HG03457 (cell line): Measurements from ENCODE around the gene GXYLT1.
"Not testable (repeated sequence)": the region's sequence is repeated elsewhere in the genome, so short reads cannot be mapped to it uniquely, and the experiment has no call there.

Experiments
- ATAC-seq: cut with Tn5 transposase; IDR thresholded peaks from one replicate; pipeline ENCODE4 v1.9.1; 2021; ENCODE audit warnings: moderate number of reproducible peaks; ENCODE audit not compliant: unreplicated experiment

Gene GXYLT1

DNA sequence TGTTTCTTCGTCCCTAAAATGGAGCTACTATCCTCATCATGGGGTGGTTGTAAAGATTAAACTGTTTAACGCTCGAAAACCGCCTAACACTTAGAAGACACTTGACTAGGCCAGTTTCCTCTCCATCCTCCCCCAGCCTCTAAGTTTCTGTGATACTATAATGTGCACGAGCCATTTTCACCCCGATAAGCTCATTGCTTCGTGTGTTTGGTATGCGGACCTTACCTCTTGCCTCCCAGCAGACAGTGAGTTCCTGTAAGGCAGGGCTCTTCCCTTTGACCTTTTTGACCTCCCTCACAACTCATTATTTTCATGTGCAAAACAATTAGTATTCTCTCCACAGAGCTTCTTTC is 499 bp upstream of the GXYLT1 start:
- ATAC-seq: peak; percentile 5

DNA sequence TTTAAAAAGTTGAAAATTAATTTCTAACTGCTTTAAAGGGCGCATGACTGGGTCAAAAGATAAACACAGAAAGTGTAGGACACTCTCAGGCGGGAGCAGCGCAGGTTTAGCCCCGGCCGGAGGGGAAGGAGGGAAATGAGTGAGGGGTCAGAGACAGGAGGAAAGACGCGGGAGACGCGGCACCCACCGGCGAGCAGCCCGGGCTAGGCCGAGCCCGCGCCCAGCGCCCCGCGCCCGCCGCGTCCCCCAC is 591 bp downstream of the GXYLT1 start:
- ATAC-seq: no peak

DNA sequence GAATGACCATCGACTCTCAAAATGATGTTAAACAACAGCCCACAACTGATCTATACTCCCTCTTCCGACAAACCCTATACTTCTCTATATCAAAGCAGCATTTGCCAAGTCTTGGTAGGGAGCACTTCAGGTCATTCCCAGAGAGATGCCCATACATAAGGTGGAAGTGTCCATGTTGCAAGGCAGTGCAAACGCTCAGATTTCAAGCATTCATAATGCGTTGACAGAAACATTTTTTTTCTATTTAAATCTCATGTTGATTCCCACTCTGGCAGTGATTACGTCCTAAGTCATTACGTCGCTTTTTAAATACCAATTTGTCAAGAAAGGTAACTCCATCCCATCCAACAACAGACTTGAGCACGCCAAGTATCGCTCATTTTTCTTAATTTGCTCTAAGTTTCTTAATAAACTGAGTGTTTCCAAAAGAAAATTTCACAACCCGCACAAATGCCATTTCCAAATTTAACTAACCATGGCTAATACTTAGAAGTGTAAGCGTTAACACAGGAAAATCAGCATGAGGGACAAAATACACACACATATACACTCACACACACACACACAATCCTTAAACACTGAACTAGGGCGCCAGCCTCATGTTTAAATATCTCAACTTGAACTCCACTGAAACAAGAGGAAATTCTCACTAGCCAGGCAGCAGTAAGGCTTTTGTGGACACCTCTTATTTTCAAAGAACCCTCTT is 1.1 kb downstream of the GXYLT1 start:
- no peak for ATAC-seq

DNA sequence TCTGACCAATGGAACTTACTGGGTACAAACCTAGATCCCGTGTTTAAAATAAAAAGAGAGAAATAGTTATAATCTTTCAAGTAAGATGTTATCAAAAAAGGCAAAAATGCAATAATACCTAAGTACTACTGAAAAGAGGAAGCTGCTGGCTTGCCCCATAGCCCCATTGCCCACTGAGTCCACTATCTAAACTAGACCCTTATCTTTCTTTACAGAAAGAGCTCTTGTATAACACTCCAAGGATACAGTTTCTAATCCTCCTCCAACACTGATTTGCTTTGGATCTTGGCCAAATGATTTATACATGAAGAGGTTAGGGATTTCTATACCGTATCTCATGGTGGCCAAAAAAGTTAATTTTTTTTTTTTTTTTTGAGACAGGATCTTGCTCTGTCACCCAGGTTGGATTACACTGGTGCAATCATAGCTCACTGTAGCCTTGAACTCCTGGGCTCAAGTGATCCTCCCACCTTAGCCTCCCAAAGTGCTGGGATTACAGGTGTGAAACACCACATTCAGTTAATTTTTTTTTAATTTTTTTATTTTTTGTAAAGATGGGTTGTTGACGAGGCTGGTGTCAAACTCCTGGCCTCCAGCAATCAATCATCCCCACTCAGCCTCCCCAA is 2.6 kb downstream of the GXYLT1 start:
- ATAC-seq: no peak

DNA sequence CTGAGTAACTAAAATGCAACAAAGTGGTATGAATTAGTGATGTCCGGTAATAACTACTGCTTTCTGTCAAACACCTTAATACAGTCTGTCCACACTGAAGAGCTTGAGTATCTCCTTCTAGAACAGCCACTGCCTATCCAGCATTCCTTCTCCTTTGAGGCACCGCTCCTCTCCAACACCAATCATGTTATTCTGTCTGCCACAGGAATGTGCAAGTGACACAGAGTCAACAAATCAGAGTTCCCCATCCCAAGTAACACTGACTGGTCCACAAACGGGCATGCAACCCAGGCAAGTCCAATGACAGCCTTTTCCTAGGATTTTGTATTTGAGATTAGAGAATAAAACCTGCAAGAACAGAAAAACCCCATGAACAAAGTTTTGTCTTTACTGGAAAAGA is 3.8 kb downstream of the GXYLT1 start:
- ATAC-seq: no peak

DNA sequence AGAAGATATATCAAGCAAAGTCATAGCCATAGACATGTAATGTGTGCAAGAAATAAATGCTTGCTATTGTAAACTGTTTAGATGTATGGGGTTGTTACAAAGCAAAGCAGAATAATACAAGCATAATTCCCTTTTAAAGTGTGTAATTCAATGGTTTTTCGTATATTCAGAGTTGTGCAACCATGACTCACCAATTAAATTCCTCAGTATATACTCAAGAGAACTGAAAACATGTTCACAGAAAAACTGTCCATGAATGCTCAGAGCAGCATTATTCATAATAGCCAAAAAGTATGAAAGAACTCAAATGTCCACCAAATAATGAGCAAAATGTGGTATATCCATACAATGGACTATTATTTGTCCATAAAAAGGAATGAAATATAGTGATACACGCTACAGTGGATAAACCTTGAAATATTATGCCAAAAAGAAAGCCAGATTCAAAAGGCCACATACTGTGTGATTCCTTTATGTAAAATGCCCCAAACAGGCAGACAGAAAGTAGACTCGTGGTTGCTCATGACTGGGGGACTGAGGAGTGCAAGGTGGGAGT is 9.3 kb downstream of the GXYLT1 start:
- no peak for ATAC-seq

DNA sequence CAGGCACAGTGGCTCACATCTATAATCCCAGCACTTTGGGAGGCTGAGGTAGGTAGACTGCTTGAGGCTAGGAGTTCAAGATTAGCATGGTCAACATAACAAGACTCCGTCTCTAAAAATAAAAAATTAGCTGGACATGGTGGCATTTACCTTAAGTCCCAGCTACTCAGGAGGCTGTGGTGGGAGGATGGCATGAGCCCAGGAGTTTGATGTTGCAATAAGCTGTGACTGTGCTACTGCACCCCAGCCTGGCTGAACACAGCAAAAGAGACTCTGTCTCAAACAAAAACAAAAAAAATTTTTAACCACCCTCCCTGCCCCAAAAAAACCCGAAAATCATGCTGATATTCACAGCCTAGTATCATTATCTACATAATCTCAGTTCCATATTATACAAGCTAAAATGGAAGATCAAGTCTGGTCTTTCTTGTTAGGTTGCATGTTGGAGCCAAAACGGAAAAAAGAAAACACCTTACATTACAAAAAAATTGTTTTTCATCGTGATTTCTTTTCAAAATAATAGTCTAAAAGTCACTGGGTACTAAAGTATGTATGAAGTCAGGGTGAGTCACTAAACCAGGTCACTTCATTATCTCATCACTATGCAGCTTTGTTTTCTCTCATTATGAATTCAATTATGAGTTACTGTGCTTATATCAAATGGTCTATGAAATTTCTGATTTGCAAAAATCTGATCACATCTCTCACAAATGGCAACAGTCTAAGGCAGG is 13.8 kb downstream of the GXYLT1 start:
- ATAC-seq: no peak

DNA sequence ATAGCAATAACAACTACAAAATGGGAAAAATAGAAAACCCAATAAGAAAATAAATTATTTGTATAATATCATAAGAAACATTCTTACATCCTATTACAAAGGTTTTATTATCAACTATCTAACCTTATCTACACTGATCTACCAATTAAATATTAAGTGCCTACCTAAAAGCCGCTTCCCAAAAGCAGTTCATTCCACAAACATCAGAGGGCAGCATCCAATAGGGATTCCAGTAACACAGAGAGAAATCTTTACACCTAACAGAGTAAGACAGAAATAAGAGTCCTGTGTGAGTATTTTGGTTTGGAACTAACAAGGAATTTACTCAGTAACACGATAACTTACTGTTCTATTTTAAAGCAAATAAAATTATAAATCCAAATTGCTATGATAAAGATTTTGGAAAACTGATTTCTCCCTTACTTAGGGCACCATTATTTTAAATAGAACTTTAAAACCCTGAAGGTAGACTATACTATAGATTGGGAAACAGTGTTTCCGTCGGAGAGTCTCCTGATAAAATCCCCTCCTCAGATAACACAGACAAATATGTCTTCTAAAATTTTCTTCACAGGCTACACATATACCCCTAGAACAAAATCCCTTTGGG is 15.0 kb downstream of the GXYLT1 start:
- no peak for ATAC-seq

DNA sequence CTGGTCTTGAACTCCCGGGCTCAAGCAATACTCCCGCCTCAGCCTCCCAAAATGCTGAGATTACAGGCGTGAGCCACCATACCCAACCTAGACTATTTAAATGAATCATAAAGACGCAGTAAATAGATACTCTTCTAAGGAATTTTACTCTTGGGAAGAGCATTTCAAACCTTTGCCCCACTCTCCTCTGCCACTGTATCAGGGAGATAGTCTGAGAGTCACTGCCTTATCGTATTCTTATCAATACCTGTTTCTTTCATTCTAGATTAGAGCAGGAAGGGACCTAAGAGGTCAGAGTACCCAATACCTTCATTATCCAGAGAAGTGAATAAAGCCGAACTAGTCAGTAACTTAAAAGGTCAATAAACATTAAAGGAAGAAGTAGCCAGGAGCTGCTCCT is 15.8 kb downstream of the GXYLT1 start:
- no peak for ATAC-seq

DNA sequence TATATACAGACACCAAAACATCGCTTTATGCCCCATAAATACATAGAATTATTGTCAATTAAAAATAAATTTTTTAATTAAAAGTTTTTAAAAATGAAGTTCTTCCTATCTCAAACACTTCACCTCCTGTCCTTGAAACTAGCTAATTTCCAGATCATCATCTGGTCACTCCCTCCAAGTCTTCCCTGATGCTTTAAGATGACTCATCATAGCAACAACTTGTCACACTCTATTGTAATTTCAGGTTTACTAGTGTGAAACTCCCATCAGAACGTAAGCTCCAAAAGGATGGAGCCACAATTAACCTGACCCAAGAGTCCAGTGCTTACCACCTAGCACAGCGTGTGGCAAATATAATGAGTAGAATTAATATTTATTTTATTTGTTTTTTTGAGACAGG is 16.3 kb downstream of the GXYLT1 start:
- ATAC-seq: no peak

DNA sequence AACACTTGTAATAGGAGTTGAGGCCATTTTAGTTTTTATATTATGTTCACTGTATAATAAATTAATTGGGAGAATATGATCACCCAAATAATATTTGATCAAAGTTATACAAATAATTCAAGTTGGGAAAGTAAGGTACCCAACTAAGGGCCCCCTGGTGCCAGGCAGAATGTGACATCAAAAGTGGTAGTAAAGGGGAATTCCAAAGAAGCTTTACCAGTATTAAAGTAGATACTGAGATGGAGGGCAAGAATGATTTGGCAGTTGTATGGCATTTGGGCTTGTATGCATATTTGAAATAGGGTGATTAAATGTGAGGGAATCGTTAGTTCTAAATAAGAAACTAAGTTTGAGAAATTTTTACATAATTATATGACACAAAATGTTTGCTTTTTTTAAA is 17.7 kb downstream of the GXYLT1 start:
- ATAC-seq: no peak

DNA sequence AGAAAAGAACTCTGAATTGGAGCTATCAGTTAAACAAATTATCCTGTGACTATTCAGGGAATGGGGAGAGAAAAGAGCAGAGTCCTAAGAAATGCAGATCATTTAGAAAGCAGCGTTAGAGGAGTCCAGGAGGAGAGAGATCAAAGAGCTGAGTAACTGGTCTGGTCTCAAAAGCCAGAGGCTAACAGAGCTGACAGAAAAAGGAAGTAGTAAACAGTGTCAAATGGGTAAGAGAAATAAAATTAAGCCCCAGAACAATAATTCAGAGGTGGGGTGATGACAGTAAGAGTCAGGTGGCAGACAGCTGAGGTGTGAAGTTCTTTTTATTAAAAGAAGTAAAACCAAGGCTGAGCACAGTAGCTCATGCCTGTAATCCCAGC is 19.3 kb downstream of the GXYLT1 start:
- ATAC-seq: no peak

DNA sequence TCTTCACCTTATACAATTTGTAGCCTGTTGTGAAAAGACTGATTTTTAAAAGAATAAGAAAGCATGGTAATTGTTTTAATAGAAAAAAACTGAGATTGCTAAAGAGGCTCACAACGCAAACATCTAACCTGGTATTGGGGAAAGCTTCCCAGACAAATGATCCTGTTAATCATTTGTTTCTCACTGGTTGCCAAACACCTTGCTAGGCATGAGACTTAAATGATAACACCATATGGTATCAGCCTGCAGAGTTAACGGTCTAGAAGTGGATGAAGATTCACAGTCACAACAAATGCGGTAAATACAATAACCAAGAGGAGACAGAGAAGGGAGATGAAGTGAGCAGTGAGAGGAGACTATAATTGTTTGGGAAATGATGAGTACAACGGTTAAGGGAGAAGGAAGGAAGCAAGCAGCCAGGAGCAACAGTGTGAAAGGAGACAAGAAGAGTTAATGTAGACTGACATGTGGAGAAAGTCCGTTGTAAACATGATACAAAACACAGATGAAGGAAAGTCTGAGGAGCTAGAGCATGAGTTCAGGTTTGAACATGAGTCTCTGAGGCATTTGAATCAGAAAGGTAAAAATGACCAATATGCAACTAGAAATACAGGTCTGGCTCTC is 19.8 kb downstream of the GXYLT1 start:
- ATAC-seq: no peak

DNA sequence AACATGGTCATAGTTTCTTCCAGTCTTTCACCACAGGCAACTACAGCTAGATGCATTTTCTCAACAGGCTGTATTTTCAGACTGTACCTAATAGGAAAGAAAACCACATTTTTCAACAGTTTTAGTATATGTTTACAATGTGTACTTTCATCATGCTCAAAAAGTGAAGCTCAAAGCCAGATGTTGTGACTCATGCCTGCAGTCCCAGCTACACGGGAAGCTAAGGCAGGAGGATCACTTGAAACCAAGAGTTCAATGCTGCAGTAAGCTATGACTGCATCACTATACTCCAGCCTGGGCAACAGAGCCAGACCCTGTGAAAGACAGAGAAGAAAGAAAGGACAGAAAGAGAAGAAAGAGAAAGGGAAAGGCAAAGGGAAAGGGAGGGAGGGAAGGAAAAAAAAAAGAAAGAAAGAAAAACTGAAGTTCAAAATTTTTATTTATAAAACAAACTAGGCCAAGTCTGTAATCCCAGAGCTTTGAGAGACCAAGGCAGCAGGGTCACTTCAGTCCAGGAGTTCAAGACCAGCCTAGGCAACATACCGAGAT is 25.5 kb downstream of the GXYLT1 start:
- ATAC-seq: no peak

DNA sequence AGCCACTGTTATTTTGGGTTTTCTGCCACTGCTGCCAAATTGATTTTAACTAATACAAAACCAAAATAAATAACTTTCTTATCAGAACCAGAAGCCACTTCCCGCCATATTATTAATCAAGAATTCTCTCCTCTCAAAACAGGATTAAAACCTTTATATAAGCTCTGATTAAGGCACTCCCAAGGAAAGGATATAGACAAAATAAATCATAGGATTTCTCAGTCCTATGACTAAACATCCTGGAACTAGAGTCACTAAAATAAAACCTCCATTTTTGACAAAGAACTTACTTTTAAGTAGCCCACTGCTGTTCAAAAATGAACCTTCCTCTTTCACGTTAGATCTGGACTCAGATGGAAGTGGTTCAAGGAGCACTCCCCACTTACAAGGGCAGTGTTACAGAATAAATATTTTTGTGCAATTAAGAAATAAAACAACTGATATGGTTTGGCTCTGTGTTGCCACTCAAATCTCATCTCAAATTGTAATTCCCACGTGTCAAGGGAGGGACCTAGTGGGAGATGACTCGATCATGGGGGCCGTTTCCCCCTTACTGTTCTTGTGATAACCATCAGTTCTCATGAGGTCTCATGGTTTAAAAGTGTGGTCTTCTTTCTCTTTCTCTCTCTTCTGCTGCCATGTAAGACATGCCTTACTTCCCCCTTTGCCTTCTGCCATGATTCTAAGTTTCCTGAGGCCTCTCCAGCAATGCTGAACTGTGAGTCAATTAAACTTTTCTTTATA is 26.4 kb downstream of the GXYLT1 start:
- ATAC-seq: no peak

DNA sequence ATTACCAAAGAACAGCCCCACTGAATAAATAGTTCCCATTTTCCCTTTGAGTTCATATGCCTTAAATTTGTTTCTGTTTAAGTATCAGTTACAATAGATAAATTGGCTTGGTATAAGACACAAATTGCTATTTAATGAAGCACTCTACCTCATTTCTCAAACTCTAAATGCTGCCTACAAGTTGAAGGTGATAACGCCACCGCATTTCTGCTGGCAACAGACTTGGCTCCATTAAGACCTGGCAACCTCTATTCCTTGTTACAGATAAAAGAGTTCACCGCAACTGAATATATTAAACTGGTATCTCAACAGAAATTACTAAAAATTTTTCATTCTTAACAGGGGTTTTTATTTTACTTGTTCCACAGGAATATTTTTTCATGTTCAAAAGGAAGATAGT is 35.6 kb downstream of the GXYLT1 start:
- ATAC-seq: no peak

DNA sequence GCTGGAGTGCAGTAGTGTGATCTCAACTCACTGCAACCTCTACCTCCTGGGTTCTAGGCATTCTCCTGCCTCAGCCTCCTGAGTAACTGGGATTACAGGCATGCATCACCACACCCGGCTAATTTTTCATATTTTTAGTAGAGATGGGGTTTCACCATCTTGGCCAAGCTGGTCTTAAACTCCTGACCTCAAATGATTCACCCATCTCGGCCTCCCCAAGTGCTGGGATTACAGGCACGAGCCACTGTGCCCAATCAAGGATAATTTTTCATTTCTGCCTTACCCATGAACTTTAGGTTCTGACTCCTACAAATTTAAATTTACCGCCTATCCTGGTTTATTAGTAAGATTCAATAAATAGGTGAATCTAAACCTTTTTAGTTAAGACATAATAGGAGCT is 37.9 kb downstream of the GXYLT1 start:
- ATAC-seq: not testable (repeated sequence)

DNA sequence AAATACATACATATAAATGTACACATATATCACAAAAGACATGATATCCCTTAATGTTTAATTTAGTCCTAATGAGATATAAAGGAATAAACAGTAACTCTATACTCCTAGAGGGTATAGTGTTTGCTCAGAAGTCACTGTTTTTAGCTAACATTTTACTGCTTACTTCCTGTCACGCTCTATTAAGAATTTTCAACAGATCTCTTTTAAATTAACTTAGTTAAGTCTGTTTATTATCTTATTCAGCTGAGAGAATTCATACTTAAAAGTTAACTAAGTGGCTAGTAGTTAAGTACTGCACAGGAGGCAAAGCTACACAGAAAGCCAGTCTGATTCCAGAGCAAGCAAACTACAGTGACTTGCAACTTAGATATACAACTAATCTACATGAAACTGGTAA is 39.9 kb downstream of the GXYLT1 start:
- ATAC-seq: no peak

DNA sequence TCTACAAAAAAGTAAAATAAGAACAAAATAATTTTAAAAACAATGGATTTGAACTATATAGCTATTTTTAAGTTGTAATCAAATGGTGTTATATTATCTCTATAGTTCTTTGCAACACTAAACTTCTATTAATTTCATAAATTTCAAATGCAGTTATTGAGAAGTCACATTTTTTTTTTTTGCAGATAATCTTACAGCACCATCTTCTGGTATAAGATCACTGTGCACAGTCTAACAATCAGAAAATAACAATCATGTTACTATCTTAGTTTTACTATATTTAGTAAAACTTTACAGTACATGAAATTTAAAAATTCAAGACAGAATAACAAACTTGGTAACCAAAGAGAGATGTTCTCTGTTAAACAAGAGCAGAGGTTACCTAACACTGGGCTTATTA is 40.6 kb downstream of the GXYLT1 start:
- no peak for ATAC-seq

DNA sequence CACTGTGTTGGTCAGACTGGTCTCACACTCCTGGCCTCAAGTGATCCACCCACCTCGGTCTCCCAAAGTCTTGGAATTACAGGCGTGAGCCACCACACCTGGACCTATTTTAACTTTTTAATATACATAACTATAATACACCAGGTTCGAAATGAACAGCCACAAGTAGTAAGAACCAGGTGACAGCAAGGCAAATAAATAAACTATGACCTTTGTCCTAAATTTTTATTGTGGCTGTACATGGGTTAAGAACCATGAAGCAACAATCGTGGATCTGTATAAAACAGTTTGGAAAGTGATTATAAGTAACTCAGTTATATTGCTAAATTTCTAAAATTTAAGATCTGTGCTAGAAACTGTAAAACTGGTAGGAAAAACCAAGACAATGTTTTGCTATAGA is 41.5 kb downstream of the GXYLT1 start:
- no peak for ATAC-seq

DNA sequence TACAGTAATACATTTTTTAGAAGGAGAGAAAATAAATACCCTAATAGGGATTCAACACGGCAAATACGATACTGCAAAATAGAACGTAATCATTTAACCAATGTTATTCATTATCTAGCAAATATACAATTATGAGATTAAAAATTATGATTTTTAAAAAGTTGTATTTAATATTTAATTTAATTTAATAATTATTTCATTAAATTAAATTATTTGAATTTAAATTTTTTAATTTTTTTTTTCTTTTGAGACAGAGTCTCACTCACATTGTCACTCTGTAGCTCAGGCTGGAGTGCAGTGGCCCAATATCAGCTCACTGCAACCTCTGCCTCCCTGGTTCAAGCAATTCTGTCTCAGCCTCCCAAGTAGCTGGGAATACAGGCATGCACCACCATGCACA is 42.0 kb downstream of the GXYLT1 start:
- no peak for ATAC-seq
